Measurements from ENCODE around the gene WDR55. TPM values are rescaled to one million over a fixed set of nuclear protein-coding genes. Genes with fewer than 3 reads are reported as not detected.

WDR55 gene
- total and polyA plus RNA-seq, 2 of the 13 experiments (the other 11 are each of a cell fraction or from before 2014, with no cell fraction given), result 17.7 to 18.2 TPM

GRCh38 chr5:140633021-140633471, 31.7 kb upstream of the WDR55 start, which contains the start of gene CD14 (continued):
- TF ChIP-seq TEF (CRISPR knock-in tag; IDR thresholded peaks at IDR 0.05), result no peak
- TF ChIP-seq NR2F1 (CRISPR knock-in tag; IDR thresholded peaks at IDR 0.05), result no peak
- TF ChIP-seq PAXIP1 (CRISPR knock-in tag; conservative IDR thresholded peaks at IDR 0.05), result peak; percentile 64
- no peak for TF ChIP-seq KDM4B (CRISPR knock-in tag; IDR thresholded peaks at IDR 0.05)
- no peak for TF ChIP-seq IKZF1 (IDR thresholded peaks at IDR 0.05)
- TF ChIP-seq ARNT2 (CRISPR knock-in tag; IDR thresholded peaks at IDR 0.05; ENCODE audit: low read depth), result no peak
- peak; percentile 86 for TF ChIP-seq RXRB (CRISPR knock-in tag; IDR thresholded peaks at IDR 0.05; ENCODE audit: borderline replicate concordance)
- TF ChIP-seq PRDM15 (CRISPR knock-in tag; IDR thresholded peaks at IDR 0.05), result no peak
- peak; percentile 62; the same call in 1 of the 2 replicates for TF ChIP-seq ETV5 (CRISPR knock-in tag; IDR thresholded peaks at IDR 0.05; ENCODE audit: borderline replicate concordance)
- TF ChIP-seq ZNF775 (CRISPR knock-in tag; IDR thresholded peaks at IDR 0.05; ENCODE audit: borderline replicate concordance), result no peak
- no peak for TF ChIP-seq ZBTB26 (CRISPR knock-in tag; IDR thresholded peaks at IDR 0.05; ENCODE audit: borderline replicate concordance)
- TF ChIP-seq CREM (IDR thresholded peaks at IDR 0.05), result peak; percentile 30; the same call in 1 of the 2 replicates
- TF ChIP-seq CREM (CRISPR knock-in tag; IDR thresholded peaks at IDR 0.05), result no peak
- 0 out of 2 replicates have a peak, but pooled peaks have one; percentile 16 for TF ChIP-seq TBX3 (IDR thresholded peaks at IDR 0.05; ENCODE audit: borderline replicate concordance)
- no peak for TF ChIP-seq AKNA (CRISPR knock-in tag; IDR thresholded peaks at IDR 0.05; ENCODE audit: borderline replicate concordance)
- no peak for TF ChIP-seq ZNF543 (CRISPR knock-in tag; IDR thresholded peaks at IDR 0.05)

All from HepG2 (cell line).